ENCODE measurements around the gene PPP1R15B.

DNA sequence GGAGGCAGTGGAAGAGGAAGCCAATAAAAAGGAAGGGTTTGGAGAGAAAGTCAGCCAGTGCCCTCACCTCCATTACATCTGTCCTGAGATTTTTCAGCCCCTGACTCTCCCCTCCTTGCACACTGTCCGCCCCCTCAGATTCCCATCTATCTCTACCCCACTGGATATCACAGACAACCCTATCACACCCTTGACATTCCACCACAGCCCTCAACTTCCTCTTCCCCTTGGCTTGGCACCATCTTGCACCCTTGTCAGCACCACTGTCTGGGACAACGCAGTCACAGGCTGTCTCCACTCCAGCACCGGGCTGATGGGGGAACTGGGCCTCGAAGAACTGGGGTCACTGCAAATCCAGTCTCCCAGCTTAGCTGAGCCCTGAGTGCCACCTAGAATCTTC, 37.7 kb downstream of the PPP1R15B start:
- TF ChIP-seq, protein P1, sequence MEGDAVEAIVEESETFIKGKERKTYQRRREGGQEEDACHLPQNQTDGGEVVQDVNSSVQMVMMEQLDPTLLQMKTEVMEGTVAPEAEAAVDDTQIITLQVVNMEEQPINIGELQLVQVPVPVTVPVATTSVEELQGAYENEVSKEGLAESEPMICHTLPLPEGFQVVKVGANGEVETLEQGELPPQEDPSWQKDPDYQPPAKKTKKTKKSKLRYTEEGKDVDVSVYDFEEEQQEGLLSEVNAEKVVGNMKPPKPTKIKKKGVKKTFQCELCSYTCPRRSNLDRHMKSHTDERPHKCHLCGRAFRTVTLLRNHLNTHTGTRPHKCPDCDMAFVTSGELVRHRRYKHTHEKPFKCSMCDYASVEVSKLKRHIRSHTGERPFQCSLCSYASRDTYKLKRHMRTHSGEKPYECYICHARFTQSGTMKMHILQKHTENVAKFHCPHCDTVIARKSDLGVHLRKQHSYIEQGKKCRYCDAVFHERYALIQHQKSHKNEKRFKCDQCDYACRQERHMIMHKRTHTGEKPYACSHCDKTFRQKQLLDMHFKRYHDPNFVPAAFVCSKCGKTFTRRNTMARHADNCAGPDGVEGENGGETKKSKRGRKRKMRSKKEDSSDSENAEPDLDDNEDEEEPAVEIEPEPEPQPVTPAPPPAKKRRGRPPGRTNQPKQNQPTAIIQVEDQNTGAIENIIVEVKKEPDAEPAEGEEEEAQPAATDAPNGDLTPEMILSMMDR (IDR thresholded peaks at IDR 0.05; ENCODE audit: insufficient read depth, low read length) = no peak
- TF ChIP-seq POLR2AphosphoS5 (IDR thresholded peaks at IDR 0.05; ENCODE audit: low read depth) = no peak
- TF ChIP-seq, protein P2, sequence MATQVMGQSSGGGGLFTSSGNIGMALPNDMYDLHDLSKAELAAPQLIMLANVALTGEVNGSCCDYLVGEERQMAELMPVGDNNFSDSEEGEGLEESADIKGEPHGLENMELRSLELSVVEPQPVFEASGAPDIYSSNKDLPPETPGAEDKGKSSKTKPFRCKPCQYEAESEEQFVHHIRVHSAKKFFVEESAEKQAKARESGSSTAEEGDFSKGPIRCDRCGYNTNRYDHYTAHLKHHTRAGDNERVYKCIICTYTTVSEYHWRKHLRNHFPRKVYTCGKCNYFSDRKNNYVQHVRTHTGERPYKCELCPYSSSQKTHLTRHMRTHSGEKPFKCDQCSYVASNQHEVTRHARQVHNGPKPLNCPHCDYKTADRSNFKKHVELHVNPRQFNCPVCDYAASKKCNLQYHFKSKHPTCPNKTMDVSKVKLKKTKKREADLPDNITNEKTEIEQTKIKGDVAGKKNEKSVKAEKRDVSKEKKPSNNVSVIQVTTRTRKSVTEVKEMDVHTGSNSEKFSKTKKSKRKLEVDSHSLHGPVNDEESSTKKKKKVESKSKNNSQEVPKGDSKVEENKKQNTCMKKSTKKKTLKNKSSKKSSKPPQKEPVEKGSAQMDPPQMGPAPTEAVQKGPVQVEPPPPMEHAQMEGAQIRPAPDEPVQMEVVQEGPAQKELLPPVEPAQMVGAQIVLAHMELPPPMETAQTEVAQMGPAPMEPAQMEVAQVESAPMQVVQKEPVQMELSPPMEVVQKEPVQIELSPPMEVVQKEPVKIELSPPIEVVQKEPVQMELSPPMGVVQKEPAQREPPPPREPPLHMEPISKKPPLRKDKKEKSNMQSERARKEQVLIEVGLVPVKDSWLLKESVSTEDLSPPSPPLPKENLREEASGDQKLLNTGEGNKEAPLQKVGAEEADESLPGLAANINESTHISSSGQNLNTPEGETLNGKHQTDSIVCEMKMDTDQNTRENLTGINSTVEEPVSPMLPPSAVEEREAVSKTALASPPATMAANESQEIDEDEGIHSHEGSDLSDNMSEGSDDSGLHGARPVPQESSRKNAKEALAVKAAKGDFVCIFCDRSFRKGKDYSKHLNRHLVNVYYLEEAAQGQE (IDR thresholded peaks at IDR 0.05; ENCODE audit: insufficient replicate concordance, low read depth) = no peak
- no peak for TF ChIP-seq GABPA (IDR thresholded peaks at IDR 0.05; ENCODE audit: low read depth)
- no peak for TF ChIP-seq SPI1 (IDR thresholded peaks at IDR 0.05; ENCODE audit: borderline replicate concordance, low read depth)
